Left hindlimb (tissue), 1 donor: ENCODE results near the gene CYYR1.
"Not testable (repeated sequence)": the region's sequence is repeated elsewhere in the genome, so short reads cannot be mapped to it uniquely, and the experiment has no call there.

ENCODE experiments used
- DNase-seq: peaks from one replicate; pipeline ENCODE4 v3.0.0-alpha.2; 2018

CYYR1 gene

DNA sequence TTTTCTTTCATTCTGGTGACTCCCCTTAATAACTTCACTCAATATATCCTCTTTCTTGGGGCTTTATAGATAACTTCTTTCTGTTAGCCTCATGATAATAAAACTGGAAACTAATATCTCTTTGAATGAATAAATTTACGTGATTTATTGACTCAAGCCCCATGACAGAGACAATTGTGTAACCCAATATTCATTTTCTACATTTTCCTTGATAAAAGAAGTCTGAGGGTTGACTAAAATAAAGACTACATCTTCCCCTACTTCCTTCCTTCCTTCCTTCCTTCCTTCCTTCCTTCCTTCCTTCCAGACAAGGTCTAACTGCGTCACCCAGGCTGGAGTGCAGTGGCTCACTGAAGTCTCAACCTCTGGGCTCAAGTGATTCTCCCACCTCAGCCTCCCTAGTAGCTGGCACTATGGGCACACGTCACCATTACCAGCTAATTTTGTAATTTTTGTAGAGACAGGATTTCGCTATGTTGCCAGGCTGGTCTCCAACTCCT lies 85.1 kb downstream of the CYYR1 start:
- no peak for DNase-seq

- DNase-seq, result no peak
Observed at GRCh38 chr21:26473471-26473870, 99.6 kb downstream of the CYYR1 start.

GRCh38 chr21:26471099-26471471 lies 102.0 kb downstream of the CYYR1 start:
- DNase-seq, result peak; percentile 41

GRCh38 chr21:26470351-26471098 lies 102.6 kb downstream of the CYYR1 start:
- DNase-seq, result no peak

- peak; percentile 52 for DNase-seq
Observed at GRCh38 chr21:26469789-26470188, 103.3 kb downstream of the CYYR1 start.

DNA sequence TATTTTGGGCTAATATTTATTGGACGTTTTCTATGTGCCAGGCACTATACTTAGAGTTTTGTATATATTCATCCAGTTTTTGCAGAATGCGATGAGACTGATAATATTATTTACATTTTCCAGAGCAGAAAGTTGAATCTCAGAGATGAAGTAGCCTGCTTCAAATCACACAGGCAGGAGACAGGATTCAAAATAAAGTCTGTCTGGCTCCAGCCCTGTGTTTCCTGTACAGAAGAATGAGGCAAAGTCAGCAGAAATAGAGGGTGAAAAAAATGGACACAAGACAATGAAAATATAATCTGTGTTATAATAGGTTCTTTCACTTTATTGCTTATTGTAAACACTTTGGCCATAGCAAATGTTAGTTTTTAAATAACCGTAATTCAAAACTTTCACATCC lies 107.2 kb downstream of the CYYR1 start:
- no peak for DNase-seq

- no peak for DNase-seq
Observed at GRCh38 chr21:26461500-26461899, 111.6 kb downstream of the CYYR1 start.

- no peak for DNase-seq
Observed at GRCh38 chr21:26460621-26461020, 112.5 kb downstream of the CYYR1 start.

DNA sequence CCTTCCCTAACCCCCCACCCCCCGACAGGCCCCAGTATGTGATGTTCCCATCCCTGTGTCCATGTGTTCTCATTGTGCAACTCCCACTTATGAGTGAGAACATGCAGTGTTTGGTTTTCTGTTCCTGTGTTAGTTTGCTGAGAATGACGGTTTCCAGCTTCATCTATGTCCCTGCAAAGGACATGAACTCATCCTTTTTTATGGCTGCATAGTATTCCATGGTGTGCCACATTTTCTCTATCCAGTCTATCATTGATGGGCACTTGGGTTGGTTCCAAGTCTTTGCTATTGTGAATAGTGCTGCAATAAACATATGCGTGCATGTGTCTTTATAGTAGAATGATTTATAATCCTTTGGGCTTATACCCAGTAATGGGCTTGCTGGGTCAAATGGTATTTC lies 114.2 kb downstream of the CYYR1 start:
- not testable (repeated sequence) for DNase-seq

- no peak for DNase-seq
Observed at GRCh38 chr21:26457817-26458216, 115.3 kb downstream of the CYYR1 start.

- DNase-seq, result no peak
Observed at GRCh38 chr21:26453267-26453666, 119.8 kb downstream of the CYYR1 start.

GRCh38 chr21:26451081-26451740 lies 121.9 kb downstream of the CYYR1 start:
- DNase-seq, result no peak

DNA sequence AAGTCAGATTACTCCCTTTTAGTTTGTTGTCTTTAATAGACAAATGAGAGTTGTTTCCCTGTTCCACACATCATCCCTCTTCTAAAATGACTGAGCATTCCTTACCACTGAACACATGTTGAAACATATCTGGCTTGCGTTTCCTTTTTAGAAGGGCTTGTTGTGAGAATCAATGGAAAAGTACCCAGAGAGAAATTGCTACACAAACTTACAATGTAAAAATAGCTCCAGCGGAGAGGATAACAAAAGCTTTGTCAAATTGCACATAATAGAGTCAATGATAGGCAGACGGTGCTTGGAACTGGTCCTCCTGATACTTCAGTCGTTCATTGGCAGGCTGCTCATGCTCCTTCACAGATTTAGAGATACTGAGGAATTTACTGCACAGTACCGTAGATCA lies 123.9 kb downstream of the CYYR1 start:
- DNase-seq, result no peak

DNA sequence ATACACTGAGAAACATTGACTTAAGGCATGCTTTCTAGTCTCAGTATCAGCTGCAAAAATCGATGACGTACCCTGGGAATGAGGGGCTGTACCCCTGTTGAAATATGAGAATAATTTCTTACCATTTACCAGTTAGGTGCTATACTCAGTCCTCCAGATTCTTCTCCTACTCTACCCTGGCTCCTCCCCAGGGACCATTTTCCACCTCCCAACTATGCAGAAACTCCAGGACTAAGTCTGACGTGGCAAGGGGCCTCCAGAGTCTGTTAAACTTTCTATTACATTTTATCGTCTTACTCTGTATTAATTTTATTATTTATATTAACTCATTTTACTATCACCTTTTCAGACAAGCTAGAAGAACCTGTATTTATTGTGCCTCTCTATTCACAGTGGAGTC lies 124.3 kb downstream of the CYYR1 start:
- no peak for DNase-seq

GRCh38 chr21:26447932-26448475 lies 125.1 kb downstream of the CYYR1 start:
- no peak for DNase-seq

GRCh38 chr21:26445440-26445839 lies 127.6 kb downstream of the CYYR1 start:
- no peak for DNase-seq

GRCh38 chr21:26444646-26445045 lies 128.4 kb downstream of the CYYR1 start:
- no peak for DNase-seq

DNA sequence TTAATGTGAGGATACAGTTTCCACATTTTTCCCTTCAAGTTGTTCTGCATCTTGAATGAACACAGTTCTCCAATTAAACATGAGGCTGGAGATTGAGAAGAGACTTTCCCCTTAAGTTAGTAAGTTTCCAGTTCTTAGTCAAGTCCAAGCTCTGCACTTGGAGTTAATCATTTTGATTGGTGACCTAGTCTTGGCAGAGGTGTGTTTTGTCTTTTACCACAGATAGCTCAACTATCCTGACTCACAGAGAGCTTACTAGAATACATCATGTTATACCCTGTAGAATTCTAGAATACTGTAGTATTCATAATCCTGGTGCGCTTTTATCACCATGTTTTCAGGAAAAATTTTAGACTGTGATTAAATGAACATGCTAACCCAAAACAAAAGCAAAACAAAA lies 129.2 kb downstream of the CYYR1 start:
- no peak for DNase-seq

- no peak for DNase-seq
Observed at GRCh38 chr21:26443291-26443690, 129.8 kb downstream of the CYYR1 start.

DNA sequence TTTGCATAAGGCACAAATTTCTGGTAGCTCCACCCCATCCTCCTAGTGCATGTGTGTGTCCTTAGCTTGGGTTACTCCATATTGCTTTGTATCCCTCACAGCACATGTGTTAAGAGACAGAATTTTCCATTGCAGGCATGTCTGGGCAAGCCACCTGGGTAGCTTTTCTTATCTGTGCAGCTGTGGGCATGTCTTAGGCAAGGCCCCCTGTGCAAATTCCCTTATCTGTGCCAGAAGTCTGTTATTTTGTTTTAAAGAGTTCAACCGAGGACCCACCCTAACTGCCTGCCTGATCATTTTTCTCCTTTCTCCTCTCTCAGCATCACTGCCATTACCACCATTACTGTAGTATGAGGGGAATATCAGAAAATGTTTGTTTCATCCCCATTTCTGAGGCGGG lies 131.9 kb downstream of the CYYR1 start:
- DNase-seq, result no peak

- DNase-seq, result no peak
Observed at GRCh38 chr21:26438976-26439375, 134.1 kb downstream of the CYYR1 start.

DNA sequence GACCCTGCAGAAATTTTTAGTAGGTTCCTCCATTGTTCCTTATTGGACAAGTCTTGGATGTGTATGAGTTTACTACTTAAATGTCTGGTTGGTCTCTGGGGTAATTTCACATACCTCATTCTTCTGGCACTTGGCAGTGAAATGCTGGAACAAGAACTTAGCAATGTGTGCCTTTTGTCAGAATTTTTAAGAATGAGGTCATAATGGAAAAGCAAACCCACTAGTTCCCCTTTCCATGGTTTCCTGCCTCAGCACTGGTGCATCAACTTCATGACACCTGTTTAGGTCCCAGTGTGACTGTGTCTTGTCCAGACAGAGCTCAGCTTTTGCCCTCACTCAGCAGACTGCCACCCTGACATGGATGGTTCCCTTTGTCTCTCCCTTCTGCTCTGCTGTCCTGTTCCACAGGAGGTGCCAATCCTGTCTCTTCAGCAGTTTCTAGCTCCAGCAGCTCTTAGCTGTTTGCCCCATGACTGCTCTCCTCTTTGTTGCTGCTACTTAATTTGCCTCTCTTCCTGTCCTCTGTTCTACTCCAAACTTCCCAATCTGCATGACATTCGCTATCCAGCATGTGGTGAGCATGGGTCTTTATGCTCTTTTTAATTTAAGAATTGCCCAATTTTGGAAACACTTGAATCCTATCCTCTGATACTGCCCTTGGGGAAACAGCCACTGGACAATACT lies 135.6 kb downstream of the CYYR1 start:
- DNase-seq, result no peak

DNA sequence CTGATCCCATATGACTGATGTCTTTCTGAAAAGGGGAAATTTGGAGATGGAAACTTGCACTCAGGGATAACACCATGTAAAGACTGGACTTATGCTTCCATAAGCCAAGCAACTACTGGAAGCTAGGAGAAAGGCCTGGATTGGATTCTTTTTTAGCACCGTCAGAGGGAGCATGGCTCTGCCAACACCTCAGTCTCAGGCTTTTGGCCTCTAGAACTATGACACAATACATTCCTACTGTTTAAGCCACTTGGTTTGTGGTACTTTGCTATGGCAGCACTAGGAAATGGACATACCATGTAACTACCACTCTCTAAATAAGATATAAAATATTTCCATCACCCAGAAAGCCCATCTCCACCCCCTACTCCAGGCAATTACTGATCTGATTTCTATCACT lies 139.7 kb downstream of the CYYR1 start:
- no peak for DNase-seq

GRCh38 chr21:26432410-26432809 lies 140.7 kb downstream of the CYYR1 start:
- no peak for DNase-seq
